ENCODE results near the gene SPESP1.

The SPESP1 gene

GRCh38 chr15:68991723-68992122 is 61.4 kb downstream of the SPESP1 start:
- no peak for DNase-seq (ENCODE audit: low read depth in 2 of 2)

GRCh38 chr15:68992696-68993095 is 62.4 kb downstream of the SPESP1 start:
- DNase-seq (ENCODE audit: low read depth in 2 of 2), result no peak

- DNase-seq (ENCODE audit: low read depth in 2 of 2), result no peak
Measured at GRCh38 chr15:68993276-68993675, 63.0 kb downstream of the SPESP1 start.

- DNase-seq (ENCODE audit: low read depth in 2 of 2), result no peak
Measured at GRCh38 chr15:68994149-68994548, 63.8 kb downstream of the SPESP1 start.

DNA sequence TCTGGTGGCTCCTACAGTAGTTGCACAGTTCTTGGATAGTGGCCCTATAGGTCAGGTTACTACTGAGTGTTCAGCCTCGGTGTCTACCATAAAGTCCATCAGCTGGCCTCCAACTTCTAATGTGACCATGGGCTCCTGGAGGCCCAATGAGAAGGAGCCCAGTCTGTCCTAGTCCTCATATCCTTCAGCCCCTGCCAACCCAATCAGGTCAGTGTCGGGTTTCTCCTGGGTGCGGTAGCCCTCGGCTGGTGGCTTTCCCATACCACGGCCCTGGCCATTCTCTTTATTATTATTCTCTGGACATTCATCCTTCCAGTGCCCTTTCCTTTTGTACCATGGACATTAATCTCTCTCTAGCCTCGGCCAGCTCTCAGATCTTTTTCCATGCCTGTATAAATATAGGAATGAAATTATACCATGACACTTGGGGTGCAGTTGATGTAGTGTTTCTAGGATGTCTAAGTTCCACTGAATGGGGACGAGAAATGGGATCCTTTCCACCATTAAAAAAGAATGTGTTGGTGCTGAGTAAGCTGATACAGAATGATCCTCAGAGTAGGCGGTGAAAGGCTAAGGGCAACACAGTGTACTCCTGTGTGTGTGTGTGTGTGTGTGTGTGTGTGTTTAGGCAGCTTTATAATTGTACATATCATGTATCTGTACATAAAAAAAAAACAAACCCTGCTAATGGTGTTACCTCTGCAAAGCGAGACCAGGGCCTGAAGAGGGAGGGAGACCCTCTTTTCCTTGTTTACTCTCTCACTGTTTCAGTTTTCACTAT is 64.8 kb downstream of the SPESP1 start:
- DNase-seq (ENCODE audit: low read depth in 2 of 2), result no peak

Measured in activated CD4-positive, alpha-beta T cell treated with anti-CD3 and anti-CD28 coated beads for 24 hours (primary cell).